Measurements from ENCODE around the gene CETP. TPM values are rescaled to one million over a fixed set of nuclear protein-coding genes. Genes with fewer than 3 reads are reported as not detected.

CETP gene
- total RNA-seq, 4 donors from 2014 or later: 0.72 to 1.7 TPM; not detected in 2

DNA sequence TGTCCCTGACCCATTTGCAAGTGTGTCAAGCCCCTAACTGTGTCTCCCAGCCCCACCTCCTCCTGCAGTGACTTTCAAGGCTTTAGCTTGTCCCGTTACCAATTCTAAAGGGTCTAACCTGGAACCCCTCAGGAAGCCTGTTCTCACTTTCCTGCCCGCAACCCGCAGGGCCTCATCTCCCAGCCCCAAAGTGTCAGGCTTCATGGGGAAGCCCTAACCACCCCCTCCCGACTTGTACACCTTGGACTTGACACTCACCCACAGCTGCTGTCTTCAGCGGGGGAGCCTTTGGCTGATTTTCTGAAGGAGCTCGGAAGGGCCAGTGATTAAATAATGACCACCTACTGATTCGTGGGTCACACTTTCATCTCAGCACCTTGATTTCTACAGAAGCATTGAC, 60.7 kb downstream of the CETP start:
- TF ChIP-seq, protein P1, sequence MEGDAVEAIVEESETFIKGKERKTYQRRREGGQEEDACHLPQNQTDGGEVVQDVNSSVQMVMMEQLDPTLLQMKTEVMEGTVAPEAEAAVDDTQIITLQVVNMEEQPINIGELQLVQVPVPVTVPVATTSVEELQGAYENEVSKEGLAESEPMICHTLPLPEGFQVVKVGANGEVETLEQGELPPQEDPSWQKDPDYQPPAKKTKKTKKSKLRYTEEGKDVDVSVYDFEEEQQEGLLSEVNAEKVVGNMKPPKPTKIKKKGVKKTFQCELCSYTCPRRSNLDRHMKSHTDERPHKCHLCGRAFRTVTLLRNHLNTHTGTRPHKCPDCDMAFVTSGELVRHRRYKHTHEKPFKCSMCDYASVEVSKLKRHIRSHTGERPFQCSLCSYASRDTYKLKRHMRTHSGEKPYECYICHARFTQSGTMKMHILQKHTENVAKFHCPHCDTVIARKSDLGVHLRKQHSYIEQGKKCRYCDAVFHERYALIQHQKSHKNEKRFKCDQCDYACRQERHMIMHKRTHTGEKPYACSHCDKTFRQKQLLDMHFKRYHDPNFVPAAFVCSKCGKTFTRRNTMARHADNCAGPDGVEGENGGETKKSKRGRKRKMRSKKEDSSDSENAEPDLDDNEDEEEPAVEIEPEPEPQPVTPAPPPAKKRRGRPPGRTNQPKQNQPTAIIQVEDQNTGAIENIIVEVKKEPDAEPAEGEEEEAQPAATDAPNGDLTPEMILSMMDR (IDR thresholded peaks at IDR 0.05): no peak
- no peak for TF ChIP-seq EP300 (IDR thresholded peaks at IDR 0.05)
- no peak for TF ChIP-seq POLR2AphosphoS5 (IDR thresholded peaks at IDR 0.05)
- TF ChIP-seq POLR2A (IDR thresholded peaks at IDR 0.05): no peak
- no peak overlapping the region for H3K4me3 ChIP-seq
- no peaks in the 10 kb centered on the region for H3K4me1 ChIP-seq
- H3K27ac ChIP-seq: no peak overlapping the region
- peak in 1 of 2 donors; percentile 26 for DNase-seq (ENCODE audit: low spot score in 2 of 2)
- H3K36me3 ChIP-seq: peaks cover 79% of the 10 kb centered on the region
- no peaks in the 10 kb centered on the region for H3K27me3 ChIP-seq
- H3K9me3 ChIP-seq: no peaks in the 10 kb centered on the region
- 86% methylated on average over 7 of the region's 7 CpGs for WGBS

DNA sequence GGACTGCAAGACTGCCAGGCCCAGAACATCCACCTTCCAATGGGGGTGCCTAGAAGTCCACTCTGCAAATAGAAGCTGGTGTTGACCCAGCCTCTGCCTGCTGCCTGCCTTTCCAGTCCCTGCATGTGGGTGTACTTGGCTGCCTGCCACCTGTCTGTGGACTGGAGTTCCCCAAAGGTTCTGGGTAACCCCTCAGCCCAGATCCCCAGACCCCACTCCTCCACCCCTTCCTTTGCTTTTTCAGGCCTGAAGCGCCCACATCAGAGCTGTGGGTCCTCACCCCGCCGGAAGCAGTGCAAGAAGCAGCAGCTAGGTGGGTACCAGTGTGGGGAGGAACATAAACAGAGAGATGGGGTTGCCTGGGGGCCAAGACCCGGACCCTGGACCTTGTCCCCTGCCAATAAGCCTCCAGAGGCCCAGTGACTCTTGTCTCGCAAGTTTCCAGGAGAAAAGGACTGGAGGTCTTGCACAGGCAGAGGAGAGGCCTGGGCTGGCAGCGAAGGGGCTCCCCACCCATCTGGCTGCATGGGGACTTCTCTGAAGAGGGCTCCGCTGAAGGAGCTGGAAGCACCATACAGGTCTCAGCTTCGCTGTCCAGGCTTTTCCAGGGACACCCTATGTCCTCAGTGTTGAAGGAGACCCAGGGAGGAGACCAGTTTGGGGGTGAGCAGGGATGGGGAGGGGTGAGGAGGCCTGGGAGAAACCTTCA, 61.9 kb downstream of the CETP start:
- H3K4me3 ChIP-seq: no peak overlapping the region
- TF ChIP-seq EP300 (IDR thresholded peaks at IDR 0.05): no peak
- TF ChIP-seq POLR2AphosphoS5 (IDR thresholded peaks at IDR 0.05): no peak
- TF ChIP-seq, protein P1 (IDR thresholded peaks at IDR 0.05): no peak
- TF ChIP-seq POLR2A (IDR thresholded peaks at IDR 0.05): no peak
- peaks cover 69% of the 10 kb centered on the region for H3K36me3 ChIP-seq
- peaks cover 5% of the 10 kb centered on the region for H3K4me1 ChIP-seq
- H3K27ac ChIP-seq: no peak overlapping the region
- H3K9me3 ChIP-seq: no peaks in the 10 kb centered on the region
- H3K27me3 ChIP-seq: no peaks in the 10 kb centered on the region
- WGBS: 97% methylated on average over 8 of the region's 8 CpGs
- DNase-seq (ENCODE audit: low spot score in 2 of 2): peak in 1 of 2 donors; percentile 59

DNA sequence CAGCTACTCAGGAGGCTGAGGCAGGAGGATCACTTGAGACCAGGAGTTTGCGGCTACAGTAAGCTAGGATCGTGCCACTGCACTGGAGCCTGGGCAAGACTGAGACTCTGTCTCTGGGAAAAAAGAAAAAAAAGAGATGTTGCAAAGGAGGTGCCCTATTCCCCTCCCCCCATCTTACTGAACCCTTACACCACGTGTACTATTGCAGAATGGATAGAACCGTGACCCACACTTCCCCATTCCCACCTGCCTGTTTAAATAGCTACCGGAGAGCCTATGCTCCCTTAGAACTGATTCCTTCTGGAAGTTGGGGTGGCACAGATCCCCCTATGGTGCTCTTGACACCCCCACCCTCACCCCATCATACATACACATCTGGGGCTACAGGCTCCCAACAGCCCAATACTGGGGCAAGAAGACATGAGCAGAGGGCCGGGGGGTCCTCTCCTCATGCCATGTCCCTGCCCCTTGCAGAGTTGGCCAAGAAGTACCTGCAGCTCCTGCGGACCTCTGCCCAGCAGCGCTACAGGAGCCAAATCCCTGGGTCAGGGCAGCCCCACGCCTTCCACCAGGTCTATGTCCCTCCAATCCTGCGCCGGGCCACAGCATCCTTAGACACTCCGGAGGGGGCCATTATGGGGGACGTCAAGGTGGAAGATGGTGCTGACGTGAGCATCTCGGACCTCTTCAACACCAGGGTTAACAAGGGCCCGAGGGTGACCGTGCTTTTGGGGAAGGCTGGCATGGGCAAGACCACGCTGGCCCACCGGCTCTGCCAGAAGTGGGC, 63.3 kb downstream of the CETP start:
- Histone ChIP-seq H3K27ac (no peak overlapping the region), H3K36me3 (peaks cover 58% of the 10 kb centered on the region), H3K27me3 (no peaks in the 10 kb centered on the region), H3K9me3 (no peaks in the 10 kb centered on the region), H3K4me3 (no peak overlapping the region), H3K4me1 (peaks cover 5% of the 10 kb centered on the region)
- TF ChIP-seq POLR2AphosphoS5 (IDR thresholded peaks at IDR 0.05) (no peak), POLR2A (IDR thresholded peaks at IDR 0.05) (no peak)
- DNase-seq (ENCODE audit: low spot score in 2 of 2): peak in 1 of 2 donors; percentile 59
- 94% methylated on average over 16 of the region's 19 CpGs for WGBS

DNA sequence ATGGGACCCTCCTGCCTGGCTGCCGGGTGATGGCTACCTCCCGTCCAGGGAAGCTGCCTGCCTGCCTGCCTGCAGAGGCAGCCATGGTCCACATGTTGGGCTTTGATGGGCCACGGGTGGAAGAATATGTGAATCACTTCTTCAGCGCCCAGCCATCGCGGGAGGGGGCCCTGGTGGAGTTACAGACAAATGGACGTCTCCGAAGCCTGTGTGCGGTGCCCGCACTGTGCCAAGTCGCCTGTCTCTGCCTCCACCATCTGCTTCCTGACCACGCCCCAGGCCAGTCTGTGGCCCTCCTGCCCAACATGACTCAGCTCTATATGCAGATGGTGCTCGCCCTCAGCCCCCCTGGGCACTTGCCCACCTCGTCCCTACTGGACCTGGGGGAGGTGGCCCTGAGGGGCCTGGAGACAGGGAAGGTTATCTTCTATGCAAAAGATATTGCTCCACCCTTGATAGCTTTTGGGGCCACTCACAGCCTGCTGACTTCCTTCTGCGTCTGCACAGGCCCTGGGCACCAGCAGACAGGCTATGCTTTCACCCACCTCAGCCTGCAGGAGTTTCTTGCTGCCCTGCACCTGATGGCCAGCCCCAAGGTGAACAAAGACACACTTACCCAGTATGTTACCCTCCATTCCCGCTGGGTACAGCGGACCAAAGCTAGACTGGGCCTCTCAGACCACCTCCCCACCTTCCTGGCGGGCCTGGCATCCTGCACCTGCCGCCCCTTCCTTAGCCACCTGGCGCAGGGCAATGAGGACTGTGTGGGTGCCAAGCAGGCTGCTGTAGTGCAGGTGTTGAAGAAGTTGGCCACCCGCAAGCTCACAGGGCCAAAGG, 64.4 kb downstream of the CETP start:
- H3K9me3 ChIP-seq: no peaks in the 10 kb centered on the region
- no peak overlapping the region for H3K4me3 ChIP-seq
- no peak overlapping the region for H3K27ac ChIP-seq
- peaks cover 5% of the 10 kb centered on the region for H3K4me1 ChIP-seq
- no peak for TF ChIP-seq POLR2A (IDR thresholded peaks at IDR 0.05)
- no peak for TF ChIP-seq EP300 (IDR thresholded peaks at IDR 0.05)
- TF ChIP-seq POLR2AphosphoS5 (IDR thresholded peaks at IDR 0.05): no peak
- TF ChIP-seq, protein P1 (IDR thresholded peaks at IDR 0.05): no peak
- no peaks in the 10 kb centered on the region for H3K27me3 ChIP-seq
- 79% methylated on average over 19 of the region's 21 CpGs for WGBS
- H3K36me3 ChIP-seq: peaks cover 49% of the 10 kb centered on the region
- DNase-seq (ENCODE audit: low spot score in 2 of 2): peak in 1 of 2 donors; percentile 59

DNA sequence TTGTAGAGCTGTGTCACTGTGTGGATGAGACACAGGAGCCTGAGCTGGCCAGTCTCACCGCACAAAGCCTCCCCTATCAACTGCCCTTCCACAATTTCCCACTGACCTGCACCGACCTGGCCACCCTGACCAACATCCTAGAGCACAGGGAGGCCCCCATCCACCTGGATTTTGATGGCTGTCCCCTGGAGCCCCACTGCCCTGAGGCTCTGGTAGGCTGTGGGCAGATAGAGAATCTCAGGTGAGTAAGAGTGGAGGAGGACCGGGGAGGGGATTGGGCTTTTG, 65.0 kb downstream of the CETP start:
- H3K27ac ChIP-seq: no peak overlapping the region
- no peaks in the 10 kb centered on the region for H3K9me3 ChIP-seq
- TF ChIP-seq POLR2A (IDR thresholded peaks at IDR 0.05): no peak
- no peak overlapping the region for H3K4me3 ChIP-seq
- H3K36me3 ChIP-seq: peaks cover 49% of the 10 kb centered on the region
- H3K27me3 ChIP-seq: no peaks in the 10 kb centered on the region
- no peak for DNase-seq (ENCODE audit: low spot score in 2 of 2)
- H3K4me1 ChIP-seq: peaks cover 5% of the 10 kb centered on the region
- WGBS: 85% methylated on average over 3 of the region's 3 CpGs

DNA sequence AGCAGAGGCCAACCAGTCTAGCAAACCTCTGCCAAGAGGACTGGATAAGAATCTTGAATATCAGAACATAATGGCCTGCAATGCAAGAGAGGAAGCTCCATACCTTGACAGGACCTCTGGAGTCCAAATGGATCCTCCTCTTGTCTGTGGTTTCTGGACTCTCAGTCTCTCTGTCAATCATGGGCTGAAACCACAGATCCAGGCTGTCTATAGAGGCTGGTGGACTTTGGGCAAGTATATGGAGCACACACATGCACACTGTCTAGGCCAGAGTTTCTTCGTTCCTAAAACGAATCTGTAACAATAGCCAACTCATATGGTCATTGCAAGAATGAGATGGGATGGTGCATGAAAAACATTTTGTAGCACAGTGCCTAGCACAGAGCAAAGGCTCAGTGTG, 65.3 kb downstream of the CETP start:
- Histone ChIP-seq H3K4me3 (no peak overlapping the region), H3K4me1 (peaks cover 5% of the 10 kb centered on the region), H3K27ac (no peak overlapping the region), H3K27me3 (no peaks in the 10 kb centered on the region), H3K9me3 (no peaks in the 10 kb centered on the region), H3K36me3 (peaks cover 46% of the 10 kb centered on the region)
- 94% methylated on average over 2 of the region's 2 CpGs for WGBS
- TF ChIP-seq POLR2A (IDR thresholded peaks at IDR 0.05) (no peak), EP300 (IDR thresholded peaks at IDR 0.05) (no peak), POLR2AphosphoS5 (IDR thresholded peaks at IDR 0.05) (no peak)
- TF ChIP-seq, protein P1 (IDR thresholded peaks at IDR 0.05): no peak
- no peak for DNase-seq (ENCODE audit: low spot score in 2 of 2)

Data from suprapubic skin (tissue), 4 donors.